HG03095 (cell line): ENCODE data around the gene ADGRB3.
A peak's percentile ranks its signal among the peaks of the same experiment; 100 is the strongest.
"Not testable (repeated sequence)": the region's sequence is repeated elsewhere in the genome, so short reads cannot be mapped to it uniquely, and the experiment has no call there.

Experiments used
- ATAC-seq: cut with Tn5 transposase; IDR thresholded peaks from one replicate; pipeline ENCODE4 v1.9.1; 2021; ENCODE audit warnings: moderate library complexity; ENCODE audit not compliant: unreplicated experiment

Gene ADGRB3

GRCh38 chr6:69185276-69185675 is 550.2 kb downstream of the ADGRB3 start:
- no peak for ATAC-seq

GRCh38 chr6:69202768-69203167 is 567.7 kb downstream of the ADGRB3 start:
- no peak for ATAC-seq

- ATAC-seq, result no peak
Observed at GRCh38 chr6:69216127-69216526, 581.0 kb downstream of the ADGRB3 start.

DNA sequence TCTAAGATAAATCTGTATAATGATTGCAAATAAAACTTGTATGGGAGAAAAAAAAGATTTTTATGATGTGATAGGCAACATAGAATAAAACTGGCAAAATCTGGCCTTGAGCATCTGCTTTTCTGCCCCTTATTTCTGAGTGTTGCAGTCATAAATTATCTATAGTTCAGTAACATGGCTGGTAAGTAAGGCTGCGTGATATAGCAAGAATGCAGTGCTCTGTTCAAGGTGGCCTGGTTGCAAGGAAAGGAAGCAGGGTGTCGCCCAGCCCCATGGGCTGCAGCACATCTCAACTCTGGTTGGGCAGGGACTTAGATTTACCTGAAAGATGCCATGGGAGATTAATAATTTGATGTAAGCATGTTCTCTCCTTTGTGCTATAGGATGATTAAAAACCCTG is 582.3 kb downstream of the ADGRB3 start:
- ATAC-seq, result no peak

DNA sequence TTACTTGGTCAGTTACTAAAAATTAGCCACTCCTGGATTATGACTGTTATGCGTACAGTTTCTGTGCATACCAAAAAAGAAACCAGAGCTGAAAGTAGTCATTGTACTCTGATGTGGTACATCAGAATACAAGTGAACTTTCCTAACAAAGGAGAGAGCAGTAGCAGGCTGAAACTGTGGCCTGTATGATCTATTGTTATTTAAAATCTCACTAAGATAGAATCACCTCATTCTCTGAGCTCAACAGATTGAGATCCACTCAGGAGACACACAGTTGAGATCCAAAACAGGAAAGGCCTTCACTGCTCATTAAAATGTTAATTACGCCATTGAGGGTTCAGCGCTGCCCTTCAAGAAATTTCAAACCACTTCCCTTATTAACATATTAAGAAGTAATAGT is 585.3 kb downstream of the ADGRB3 start:
- no peak for ATAC-seq

GRCh38 chr6:69232008-69232407 is 596.9 kb downstream of the ADGRB3 start:
- no peak for ATAC-seq

- peak; percentile 12 for ATAC-seq
Observed at GRCh38 chr6:69232496-69232895, 597.4 kb downstream of the ADGRB3 start.

DNA sequence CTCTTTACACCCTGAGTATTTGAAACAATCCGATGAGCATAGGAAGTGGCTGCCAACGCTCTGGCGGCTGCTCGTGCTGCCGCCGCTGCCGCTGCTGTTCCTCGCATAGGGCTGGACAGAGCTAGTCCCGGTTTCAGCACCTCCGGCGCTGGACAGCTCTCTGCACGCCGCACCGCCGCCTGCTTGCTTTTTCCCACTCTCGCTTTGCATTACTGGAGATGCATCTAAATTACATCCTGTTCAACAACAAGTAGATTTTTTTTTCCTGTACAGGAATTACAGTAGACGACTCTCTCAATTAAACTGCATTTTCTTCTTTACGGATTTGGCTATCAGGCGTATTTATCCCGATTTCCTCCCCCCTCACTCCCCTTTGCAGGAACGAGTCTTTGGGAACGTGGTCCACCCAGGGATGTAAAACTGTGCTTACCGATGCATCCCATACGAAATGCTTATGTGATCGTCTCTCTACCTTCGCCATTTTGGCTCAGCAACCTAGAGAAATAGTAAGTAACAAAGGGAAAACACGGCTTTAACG is 597.9 kb downstream of the ADGRB3 start:
- peak; percentile 98 for ATAC-seq

DNA sequence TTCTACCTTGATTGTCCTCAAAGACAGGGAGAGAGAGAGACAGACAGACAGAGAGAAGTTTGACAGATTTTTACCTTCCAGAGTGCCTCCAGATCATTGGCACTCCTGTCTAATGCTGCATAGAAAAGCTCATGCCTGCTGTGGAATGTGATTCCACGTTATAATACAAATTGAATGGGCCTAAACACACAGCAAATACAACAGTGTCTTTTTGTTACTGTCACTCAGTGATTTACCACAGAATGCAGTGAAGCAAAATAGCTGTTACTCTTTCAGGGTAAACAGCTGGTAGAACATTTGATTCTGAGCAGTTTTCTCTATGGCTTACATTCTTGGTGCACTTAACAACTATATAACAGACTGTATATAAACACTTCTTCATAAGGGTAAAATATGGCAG is 603.0 kb downstream of the ADGRB3 start:
- ATAC-seq, result no peak

GRCh38 chr6:69246983-69247382 is 611.9 kb downstream of the ADGRB3 start:
- no peak for ATAC-seq

- no peak for ATAC-seq
Observed at GRCh38 chr6:69261010-69261409, 625.9 kb downstream of the ADGRB3 start.

GRCh38 chr6:69263297-69263696 is 628.2 kb downstream of the ADGRB3 start:
- no peak for ATAC-seq

- no peak for ATAC-seq
Observed at GRCh38 chr6:69265090-69265489, 630.0 kb downstream of the ADGRB3 start.

DNA sequence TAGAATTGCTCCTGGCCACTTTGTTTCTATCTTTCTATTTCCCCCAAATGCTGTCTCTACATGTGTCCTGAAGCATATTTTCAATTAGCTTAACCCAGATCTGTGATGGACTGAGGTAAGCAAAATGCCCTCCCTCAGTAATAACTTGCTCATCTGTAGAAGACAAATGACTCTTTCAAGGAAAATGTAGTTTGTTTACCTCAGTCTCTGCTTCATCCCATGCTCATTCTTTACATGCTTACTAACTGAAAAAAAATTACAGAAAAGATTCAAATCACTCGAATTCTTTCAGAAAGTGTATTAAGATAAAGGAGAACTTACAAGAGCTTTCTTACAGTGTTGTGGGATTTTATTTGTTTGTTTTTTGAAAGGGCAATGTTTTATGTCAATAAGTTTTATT is 630.6 kb downstream of the ADGRB3 start:
- ATAC-seq, result no peak

- no peak for ATAC-seq
Observed at GRCh38 chr6:69276204-69276603, 641.1 kb downstream of the ADGRB3 start.

GRCh38 chr6:69279805-69280204 is 644.7 kb downstream of the ADGRB3 start:
- ATAC-seq, result no peak

GRCh38 chr6:69280858-69281257 is 645.8 kb downstream of the ADGRB3 start:
- ATAC-seq, result no peak

GRCh38 chr6:69284176-69284730 is 649.2 kb downstream of the ADGRB3 start:
- no peak for ATAC-seq

- ATAC-seq, result no peak
Observed at GRCh38 chr6:69285054-69285453, 650.0 kb downstream of the ADGRB3 start.

DNA sequence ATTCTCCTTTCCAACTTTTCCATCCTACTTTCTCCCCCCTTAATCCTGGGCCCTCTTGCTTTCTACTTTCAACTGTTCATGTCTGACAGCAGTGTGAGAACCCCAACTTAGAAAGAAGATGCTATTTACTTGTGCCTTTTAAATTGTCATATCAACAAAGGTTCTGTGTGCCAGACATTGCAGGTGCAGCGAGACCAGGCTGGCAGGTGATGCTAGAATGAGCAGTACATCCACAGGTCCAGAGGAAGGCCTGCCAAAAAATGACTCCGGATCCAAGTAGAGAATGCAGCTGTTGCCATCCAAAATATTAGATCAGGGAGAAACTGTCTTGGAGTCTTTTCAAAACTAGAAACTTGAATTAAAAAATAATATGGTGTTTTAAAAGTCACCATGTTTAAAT is 651.2 kb downstream of the ADGRB3 start:
- ATAC-seq, result no peak

DNA sequence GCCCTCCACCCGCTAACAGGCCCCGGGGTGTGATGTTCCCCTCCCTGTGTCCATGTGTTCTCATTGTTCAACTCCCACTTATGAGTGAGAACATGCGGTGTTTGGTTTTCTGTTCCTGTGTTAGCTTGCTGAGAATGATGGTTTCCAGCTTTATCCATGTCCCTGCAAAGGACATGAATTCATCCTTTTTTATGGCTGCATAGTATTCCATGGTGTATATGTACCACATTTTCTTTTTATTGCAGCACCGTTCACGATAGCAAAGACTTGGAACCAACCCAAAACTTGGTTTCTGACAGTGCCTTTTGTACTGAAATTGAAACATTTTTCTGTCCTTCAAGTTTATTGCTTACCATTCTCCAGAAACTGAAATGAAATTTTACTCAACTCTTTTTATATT is 653.1 kb downstream of the ADGRB3 start:
- not testable (repeated sequence) for ATAC-seq

- ATAC-seq, result no peak
Observed at GRCh38 chr6:69289689-69290495, 654.8 kb downstream of the ADGRB3 start.
